SJSA1 (cell line): Measurements from ENCODE around the gene ZNF746. TPM values are rescaled to one million over a fixed set of nuclear protein-coding genes. Genes with fewer than 3 reads are reported as not detected.
"Not testable (repeated sequence)": the region's sequence is repeated elsewhere in the genome, so short reads cannot be mapped to it uniquely, and the experiment has no call there.

Source experiments
- DNase-seq, 2 experiments: peaks; one replicate each; pipeline ENCODE4 v3.0.0-alpha.2; 2015 to 2020; ENCODE audit warnings: low spot score in 2 of 2, low read depth in 1 of 2
- H3K27ac ChIP-seq: fragments of 250-450 bp; sonication (Bioruptor Pico); 2 replicates; pipeline ENCODE4 v1.5.1; 2020; ENCODE audit warnings: mild to moderate bottlenecking, moderate library complexity
- H3K27me3 ChIP-seq: fragments of 250-450 bp; sonication (Bioruptor Pico); replicated peaks from 2 replicates; pipeline ENCODE4 v1.5.1; 2020; ENCODE audit warnings: mild to moderate bottlenecking, moderate library complexity
- H3K36me3 ChIP-seq: fragments of 250-450 bp; sonication (Bioruptor Pico); 2 replicates; pipeline ENCODE4 v1.5.1; 2020; ENCODE audit warnings: mild to moderate bottlenecking
- H3K4me1 ChIP-seq: fragments of 250-450 bp; sonication (Bioruptor Pico); replicated peaks from 2 replicates; pipeline ENCODE4 v1.6.1; 2021; ENCODE audit warnings: mild to moderate bottlenecking
- H3K4me3 ChIP-seq: fragments of 250-450 bp; sonication (Bioruptor Pico); 2 replicates; pipeline ENCODE4 v1.5.1; 2020; ENCODE audit warnings: mild to moderate bottlenecking
- H3K9me3 ChIP-seq: fragments of 250-450 bp; sonication (Bioruptor Pico); replicated peaks from 2 replicates; pipeline ENCODE4 v1.5.1; 2020; ENCODE audit warnings: mild to moderate bottlenecking
- total RNA-seq: library from RNA; depleted of rRNA; stranded (reverse); fragments of >200 nt; shearing (Covaris generic); gene quantifications from 2 replicates; pipeline ENCODE4 v1.2.3, GENCODE V29; 2014

ZNF746 gene
- total RNA-seq, 1 experiment from 2014 or later = 21.2 TPM

DNA sequence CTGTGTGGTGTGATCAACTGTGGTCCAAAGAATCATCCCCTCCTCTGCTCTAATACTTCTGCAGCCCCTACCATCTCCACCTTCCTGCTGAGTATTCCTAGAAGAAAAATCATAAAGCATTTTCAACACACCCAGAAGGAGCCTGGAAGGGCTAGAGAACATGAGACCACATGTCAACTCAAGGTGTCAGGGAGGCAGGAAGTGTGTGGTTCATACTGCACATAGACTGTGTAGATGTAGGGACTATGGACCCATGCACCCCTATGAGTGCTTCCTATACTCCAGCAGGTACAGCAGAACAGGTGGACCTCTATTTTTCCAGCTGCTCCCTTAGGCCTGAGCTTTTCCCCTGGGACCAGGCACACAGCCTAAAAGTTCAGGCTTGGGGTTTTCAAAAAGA lies 2.6 kb upstream of the ZNF746 start:
- Histone ChIP-seq H3K27ac (no peak overlapping the region), H3K9me3 (0 out of 2 replicates have a peak, but pooled peaks cover 2% of the 10 kb centered on the region), H3K36me3 (peaks cover 10% of the 10 kb centered on the region), H3K4me1 (peaks cover 12% of the 10 kb centered on the region), H3K27me3 (0 out of 2 replicates have a peak, but pooled peaks cover 4% of the 10 kb centered on the region), H3K4me3 (no peak overlapping the region)
- DNase-seq = no peak

DNA sequence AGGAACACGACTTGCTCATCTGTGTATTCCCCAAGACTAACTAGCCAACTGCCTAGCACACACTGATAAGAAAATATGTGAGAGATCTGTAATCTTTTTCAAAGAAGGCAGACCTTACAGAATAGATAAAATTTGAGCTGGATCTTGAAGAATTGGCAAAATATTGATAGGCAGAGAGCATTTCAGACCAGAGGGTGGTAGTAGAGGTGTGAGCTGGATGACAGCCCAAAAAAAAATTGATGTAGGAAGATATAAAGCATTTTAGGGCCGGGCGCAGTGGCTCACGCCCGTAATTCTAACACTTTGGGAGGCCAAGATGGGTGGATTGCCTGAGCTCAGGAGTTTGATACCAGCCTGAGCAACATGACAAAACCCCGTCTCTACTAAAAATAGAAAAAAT lies 1.2 kb upstream of the ZNF746 start:
- Histone ChIP-seq H3K9me3 (no peaks in the 10 kb centered on the region), H3K4me1 (peaks cover 14% of the 10 kb centered on the region), H3K27me3 (0 out of 2 replicates have a peak, but pooled peaks cover 4% of the 10 kb centered on the region), H3K27ac (no peak overlapping the region), H3K36me3 (peaks cover 14% of the 10 kb centered on the region), H3K4me3 (no peak overlapping the region)
- DNase-seq = no peak

DNA sequence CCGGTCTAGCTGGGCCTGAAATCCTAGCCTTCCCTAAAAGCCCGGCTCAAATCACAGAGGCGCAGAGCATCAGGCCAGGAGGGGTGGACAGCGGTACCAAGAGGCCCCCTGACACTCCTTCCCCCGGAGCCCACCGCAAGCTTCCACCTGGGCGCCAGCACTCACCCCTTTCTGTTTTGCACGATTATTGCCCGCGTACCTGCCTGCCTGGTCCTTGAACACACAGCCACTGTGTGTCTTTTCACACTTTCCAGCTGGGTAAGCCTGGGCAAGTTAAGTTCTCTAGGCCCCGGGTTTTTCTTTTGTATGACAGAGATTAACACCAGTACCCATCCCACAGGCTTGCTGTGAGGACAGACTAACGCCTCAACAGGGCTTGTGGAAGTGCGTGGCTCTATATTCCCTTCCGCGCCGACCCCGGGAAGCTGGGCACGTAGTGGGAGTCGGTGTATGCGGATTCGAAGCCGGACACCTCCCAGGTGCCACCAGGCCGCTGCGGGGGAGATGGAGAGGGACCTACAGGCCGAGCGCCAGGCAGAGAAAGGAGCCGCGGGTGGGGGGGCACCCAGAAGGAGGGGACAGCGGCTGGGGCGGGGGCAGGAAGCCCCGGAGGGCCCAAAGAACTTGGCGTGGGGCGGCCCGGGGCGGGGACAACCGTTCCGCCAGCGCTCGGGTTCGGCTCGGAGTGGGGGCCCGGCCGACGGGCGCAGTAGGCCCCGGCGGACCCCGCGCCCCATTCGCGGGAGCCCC lies 792 bp downstream of the ZNF746 start:
- peaks cover 31% of the 10 kb centered on the region for H3K36me3 ChIP-seq
- peak overlapping the region; percentile 98 for H3K4me3 ChIP-seq
- H3K27me3 ChIP-seq = 0 out of 2 replicates have a peak, but pooled peaks cover 4% of the 10 kb centered on the region
- H3K9me3 ChIP-seq = no peaks in the 10 kb centered on the region
- peak; percentile 54 to 67 for DNase-seq
- H3K4me1 ChIP-seq = peaks cover 14% of the 10 kb centered on the region
- H3K27ac ChIP-seq = peak overlapping the region; percentile 58

DNA sequence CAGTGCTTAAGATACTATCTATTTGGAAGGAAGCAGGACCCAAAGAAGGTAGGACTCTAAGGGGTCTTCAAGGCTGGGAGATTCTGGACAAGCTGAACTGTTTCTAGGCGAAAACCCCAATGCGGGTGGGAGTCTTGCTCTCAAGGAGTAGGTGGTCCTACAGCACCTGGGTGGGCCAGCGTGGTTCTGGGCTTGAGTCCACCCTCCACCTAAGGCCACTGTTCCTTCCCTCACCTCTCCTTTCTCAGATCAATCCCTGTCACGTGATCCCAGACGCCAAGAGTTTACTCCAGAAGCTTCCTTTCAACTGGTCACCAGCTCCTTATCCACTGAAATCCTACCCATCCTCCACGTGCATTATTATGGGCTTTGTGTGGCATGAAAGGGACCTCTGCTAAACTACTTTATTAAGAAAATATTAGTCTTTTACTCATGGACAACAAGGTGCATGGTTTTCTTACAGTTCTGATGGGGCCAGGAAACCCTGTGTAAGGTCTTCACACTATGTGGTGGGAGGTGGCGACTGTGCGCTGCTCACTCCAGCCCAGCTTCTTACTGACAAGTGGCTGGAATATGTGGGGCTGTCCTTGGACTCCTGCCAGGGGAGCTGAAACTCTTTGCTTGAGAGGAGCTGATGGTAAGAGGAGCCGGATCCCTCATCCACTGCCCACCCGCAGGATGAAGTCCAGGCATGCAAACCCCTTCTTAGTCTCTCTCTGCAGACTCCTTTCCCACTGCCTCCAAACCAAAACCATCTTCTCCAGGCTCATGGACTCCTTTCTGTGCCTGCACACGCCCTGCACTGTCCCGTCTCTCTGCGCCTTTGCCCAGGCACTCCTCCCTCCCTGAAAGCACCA lies 1.6 kb downstream of the ZNF746 start:
- Histone ChIP-seq H3K27ac (no peak overlapping the region), H3K4me1 (peaks cover 14% of the 10 kb centered on the region), H3K27me3 (0 out of 2 replicates have a peak, but pooled peaks cover 4% of the 10 kb centered on the region), H3K4me3 (peak overlapping the region; percentile 98), H3K36me3 (peaks cover 39% of the 10 kb centered on the region), H3K9me3 (no peaks in the 10 kb centered on the region)
- DNase-seq = peak; percentile 65 to 83

DNA sequence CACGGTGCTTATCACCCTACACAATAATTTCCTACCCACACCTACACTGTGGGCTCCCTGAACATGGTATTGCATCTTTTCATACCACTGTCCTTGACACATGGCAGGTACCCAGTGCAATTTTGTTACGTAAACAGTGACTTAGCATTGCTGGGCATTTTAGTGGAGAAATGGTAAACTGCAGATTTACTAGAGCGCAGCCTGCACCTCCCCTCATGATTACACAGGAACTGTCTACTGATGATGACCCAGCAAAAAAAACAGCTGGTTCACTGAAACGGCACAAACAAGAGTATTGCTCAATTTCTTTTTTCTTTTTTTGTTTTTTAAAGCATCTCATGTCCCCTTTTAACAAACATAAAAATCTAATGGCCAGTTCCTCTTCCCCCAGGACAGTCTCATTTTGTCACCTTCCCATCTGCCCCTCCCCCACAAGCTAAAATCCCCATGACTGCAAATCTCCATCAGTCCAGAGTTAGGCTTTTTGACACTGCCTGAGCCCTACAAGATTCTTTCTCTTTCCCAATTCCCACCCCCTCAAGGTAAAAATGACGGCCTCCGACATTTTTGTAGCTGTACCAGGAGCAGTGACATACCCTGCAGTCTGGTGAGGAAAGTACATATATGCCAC lies 2.8 kb downstream of the ZNF746 start:
- no peak overlapping the region for H3K27ac ChIP-seq
- H3K36me3 ChIP-seq = peaks cover 51% of the 10 kb centered on the region
- H3K4me1 ChIP-seq = peaks cover 14% of the 10 kb centered on the region
- no peak for DNase-seq
- no peaks in the 10 kb centered on the region for H3K9me3 ChIP-seq
- H3K4me3 ChIP-seq = no peak overlapping the region
- 0 out of 2 replicates have a peak, but pooled peaks cover 4% of the 10 kb centered on the region for H3K27me3 ChIP-seq

DNA sequence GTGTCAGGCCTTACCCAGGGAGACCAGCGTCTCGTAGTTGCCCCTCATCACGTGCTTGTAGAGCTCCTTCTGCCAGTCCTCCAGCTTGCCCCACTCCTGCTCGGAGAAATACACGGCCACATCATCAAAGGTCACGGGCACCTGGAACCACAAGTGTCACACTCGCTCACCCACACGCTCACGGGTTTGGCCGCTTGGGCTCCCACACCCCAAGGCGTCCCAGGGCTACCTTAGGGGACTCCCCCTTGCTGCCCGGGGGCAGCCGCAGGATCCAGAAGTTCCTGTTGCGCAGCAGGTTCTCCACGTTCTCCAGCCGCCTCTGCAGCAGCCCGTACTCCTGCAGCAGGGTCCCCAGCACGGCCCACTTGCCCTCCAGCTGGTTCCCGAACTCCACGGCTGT lies 3.6 kb downstream of the ZNF746 start:
- not testable (repeated sequence) for H3K27ac ChIP-seq, H3K27me3 ChIP-seq, DNase-seq, H3K4me3 ChIP-seq, H3K9me3 ChIP-seq
- H3K36me3 ChIP-seq = peaks cover 59% of the 10 kb centered on the region
- peaks cover 14% of the 10 kb centered on the region for H3K4me1 ChIP-seq

DNA sequence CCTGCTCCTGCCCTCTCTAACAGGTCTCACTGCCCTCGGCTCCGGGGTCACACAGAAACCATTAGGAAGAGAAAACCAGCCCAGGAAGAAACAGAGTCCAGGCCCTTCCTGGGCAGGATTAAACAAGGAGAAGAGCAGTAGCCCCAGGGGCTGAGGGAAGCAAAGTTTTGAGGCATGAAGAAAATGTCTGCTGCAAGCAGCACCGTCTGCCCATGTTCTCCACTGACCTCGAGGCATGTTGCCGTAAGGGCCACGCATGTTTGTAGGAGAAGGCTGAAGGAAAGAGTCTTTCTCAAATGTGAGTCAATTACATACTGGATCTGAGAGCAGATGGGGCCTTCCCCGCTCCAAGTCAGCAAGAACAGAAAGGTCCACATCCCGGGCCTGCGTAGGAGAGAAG lies 4.2 kb downstream of the ZNF746 start:
- H3K4me3 ChIP-seq = no peak overlapping the region
- H3K27ac ChIP-seq = no peak overlapping the region
- peaks cover 59% of the 10 kb centered on the region for H3K36me3 ChIP-seq
- peaks cover 14% of the 10 kb centered on the region for H3K4me1 ChIP-seq
- DNase-seq = no peak
- 0 out of 2 replicates have a peak, but pooled peaks cover 4% of the 10 kb centered on the region for H3K27me3 ChIP-seq
- no peaks in the 10 kb centered on the region for H3K9me3 ChIP-seq

DNA sequence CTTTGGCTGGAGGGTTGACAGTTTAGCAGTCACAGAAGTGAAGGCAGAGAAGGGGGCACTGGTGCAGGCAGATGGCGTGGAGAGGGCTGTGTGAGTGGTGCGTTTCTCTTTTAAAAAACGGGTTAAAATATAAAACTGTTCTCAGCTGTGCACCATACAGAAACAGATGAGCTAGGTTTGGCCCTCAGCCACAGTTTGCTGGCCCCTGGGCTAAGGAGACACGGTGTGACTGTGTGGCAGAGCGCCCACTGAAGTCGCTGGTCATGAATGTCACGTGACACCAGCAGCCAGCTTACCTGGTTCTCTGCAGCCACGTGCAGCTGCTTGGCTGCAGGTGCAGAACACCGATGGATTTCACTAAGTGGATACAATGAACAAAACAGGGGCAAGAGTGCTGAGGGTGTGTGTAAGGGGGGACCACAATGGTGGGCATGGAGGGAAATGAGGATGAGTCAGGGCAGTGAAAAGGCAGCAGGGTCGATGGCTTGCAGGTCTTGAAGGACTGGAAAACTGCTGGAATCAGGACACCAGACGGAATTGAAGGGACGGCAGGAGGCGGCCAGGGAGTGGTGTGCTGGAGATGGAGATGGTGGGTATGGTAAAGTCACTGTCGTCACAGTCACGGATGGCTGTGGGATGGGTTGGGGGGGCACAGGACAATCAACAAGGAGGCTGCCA lies 7.4 kb downstream of the ZNF746 start:
- no peak overlapping the region for H3K27ac ChIP-seq
- peaks cover 73% of the 10 kb centered on the region for H3K36me3 ChIP-seq
- peaks cover 1% of the 10 kb centered on the region; the same call in 1 of the 2 replicates for H3K4me1 ChIP-seq
- H3K27me3 ChIP-seq = no peaks in the 10 kb centered on the region
- no peaks in the 10 kb centered on the region for H3K9me3 ChIP-seq
- DNase-seq = no peak
- no peak overlapping the region for H3K4me3 ChIP-seq

DNA sequence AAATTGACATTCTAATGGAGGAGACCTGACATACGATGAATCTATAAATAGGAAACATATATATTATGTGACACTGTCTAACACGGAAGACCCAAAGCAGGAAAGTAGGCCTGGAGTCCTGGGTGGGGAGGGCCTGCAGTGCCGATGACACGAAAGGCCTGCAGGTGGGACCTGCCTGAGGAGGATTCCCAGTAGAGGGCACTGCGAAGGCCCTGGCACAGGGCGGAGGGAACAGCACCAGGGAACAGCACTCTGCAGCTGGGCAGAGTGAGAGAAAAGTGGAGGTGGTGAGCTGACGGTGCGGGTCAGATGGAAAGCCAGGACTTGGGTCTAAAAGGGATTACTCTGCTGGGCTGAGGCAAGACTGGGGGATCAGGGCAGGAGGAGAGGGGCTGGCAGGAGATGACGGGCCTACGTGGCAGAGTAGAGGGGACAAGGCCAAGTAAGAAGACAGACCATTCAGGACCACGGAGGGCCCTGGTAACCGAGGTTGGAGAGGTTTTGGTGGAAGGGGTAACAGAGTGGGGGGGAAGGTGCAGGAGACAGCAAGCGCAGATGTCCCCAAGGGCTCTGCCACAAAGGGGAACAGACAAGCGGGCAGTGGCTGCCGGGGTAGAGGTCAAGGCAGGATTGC lies 8.1 kb downstream of the ZNF746 start:
- no peaks in the 10 kb centered on the region for H3K4me1 ChIP-seq

DNA sequence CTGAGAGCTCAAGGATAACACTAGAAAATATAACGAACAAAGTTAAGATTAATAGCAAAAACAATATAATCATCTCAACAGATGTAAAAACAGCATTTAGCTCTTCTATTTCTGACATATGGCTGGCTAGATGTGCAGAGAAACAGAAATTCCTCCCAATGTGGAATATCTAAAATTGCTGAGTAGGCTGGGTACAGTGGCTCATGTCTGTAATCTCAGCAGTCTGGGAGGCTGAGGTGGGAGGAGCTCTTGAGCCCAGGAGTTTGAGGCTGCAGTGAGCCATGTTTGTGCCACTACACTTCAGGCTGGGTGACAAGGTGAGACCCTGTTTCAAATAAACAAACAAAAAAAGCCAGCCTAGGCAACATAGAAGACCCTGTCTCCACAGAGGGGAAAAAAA lies 18.0 kb downstream of the ZNF746 start:
- H3K4me1 ChIP-seq = no peaks in the 10 kb centered on the region
- no peak overlapping the region for H3K27ac ChIP-seq
- no peaks in the 10 kb centered on the region for H3K9me3 ChIP-seq

More for the DNA sequence above, 8.1 kb downstream of the ZNF746 start:
- H3K9me3 ChIP-seq = no peaks in the 10 kb centered on the region
- no peak for DNase-seq
- no peaks in the 10 kb centered on the region for H3K27me3 ChIP-seq
- peaks cover 75% of the 10 kb centered on the region for H3K36me3 ChIP-seq
- no peak overlapping the region for H3K4me3 ChIP-seq
- H3K27ac ChIP-seq = no peak overlapping the region

DNA sequence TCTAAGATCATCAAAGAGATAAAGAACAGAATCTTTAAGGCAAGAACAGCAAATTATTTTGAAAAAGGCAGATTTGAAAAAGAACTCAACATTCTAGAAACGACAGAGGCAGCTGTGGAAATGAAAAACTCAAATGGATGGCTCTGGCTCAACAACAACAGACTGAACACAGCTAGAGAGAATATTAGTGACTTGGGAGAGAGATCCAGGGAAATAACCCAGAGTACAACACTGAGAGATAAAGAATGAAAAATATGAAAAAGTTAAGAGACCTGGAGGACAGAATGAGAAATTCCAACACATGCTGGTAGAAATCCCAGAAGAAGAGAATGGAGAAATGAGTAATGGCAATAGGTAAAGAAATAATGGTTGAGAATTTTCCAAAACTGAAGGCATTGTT lies 18.9 kb downstream of the ZNF746 start:
- no peak for DNase-seq
- Histone ChIP-seq H3K9me3 (no peaks in the 10 kb centered on the region), H3K4me3 (no peak overlapping the region), H3K36me3 (peaks cover 59% of the 10 kb centered on the region), H3K4me1 (no peaks in the 10 kb centered on the region), H3K27me3 (no peaks in the 10 kb centered on the region), H3K27ac (no peak overlapping the region)

More for the DNA sequence above, 18.0 kb downstream of the ZNF746 start:
- no peak overlapping the region for H3K4me3 ChIP-seq
- DNase-seq = no peak
- H3K27me3 ChIP-seq = no peaks in the 10 kb centered on the region
- H3K36me3 ChIP-seq = peaks cover 51% of the 10 kb centered on the region

DNA sequence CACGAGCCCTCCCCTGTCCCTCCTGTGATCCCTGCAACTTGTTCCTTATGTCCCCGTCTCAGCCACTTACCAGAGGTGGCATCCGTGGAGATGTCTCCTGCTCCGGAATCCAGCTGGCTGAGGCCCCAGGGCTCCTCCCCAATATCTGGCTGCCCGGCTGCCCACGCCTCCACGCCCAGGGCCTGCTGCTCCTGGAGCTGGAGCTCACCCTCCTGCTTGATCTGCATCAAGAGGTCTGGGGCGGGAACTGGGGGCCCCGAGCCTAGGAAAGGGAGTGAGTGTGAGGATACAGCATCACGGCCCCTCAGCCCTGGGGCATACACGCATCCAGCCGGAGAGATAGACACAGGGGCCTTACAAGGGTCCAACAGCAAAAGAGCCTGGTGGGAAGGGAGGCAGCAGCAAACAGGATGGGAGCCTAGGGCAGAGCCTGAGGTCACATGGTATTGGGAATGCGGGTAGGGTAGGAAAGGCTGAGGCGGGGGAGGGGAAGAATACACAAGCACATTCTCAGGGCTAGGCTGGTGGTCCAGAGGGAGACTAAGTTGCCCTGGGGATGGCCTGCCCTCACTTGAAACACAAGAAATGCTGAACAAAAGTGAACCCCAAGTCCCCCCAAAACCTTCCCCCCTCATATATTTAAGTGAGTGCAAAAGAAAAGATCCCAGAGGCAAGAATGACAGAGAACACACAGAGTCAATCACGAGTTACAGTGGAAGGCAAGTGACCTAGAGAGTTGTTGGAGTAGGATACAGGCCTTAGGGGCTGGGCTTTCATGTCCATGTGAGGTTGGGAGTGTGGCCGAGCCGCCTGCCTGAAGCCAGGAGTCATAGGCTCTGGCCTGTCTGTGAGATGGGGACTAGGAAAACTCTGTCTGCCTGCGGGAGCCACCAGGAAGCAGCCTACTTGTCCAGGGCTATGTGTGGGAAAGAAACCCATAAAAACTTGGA lies 19.8 kb downstream of the ZNF746 start:
- H3K27ac ChIP-seq = no peak overlapping the region
- no peaks in the 10 kb centered on the region for H3K27me3 ChIP-seq
- peaks cover 66% of the 10 kb centered on the region for H3K36me3 ChIP-seq
- no peaks in the 10 kb centered on the region for H3K4me1 ChIP-seq
- H3K9me3 ChIP-seq = no peaks in the 10 kb centered on the region
- no peak for DNase-seq
- no peak overlapping the region for H3K4me3 ChIP-seq
